Measurements from ENCODE around the gene HIF1A. TPM values are rescaled to one million over a fixed set of nuclear protein-coding genes. Genes with fewer than 3 reads are reported as not detected.

Gene HIF1A
- total and polyA plus RNA-seq, 4 donors = 15.4 to 79.2 (median 34.8) TPM

DNA sequence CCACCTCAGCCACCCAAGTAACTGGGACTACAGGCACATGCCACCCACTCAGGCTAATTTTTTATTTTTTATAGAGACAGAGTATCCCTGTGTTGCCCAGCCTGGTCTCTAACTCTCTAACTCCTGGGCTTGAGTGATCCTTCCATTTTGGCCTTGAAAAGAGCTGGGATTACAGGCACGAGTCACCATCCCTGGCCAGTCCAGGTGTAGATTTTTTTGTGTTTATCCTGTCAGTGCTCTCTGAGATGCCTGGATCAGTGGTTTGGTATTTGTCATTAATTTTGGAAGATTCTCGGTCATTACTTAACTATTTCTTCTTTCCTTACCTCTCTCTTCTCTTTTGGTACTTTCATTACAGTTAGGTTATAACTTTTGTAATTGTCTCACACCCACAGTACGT is 5.3 kb upstream of the HIF1A start:
- WGBS = 63% methylated on average over 3 of the region's 3 CpGs
- TF ChIP-seq YY1 (IDR thresholded peaks at IDR 0.05) = no peak
- no peak for TF ChIP-seq HNF4A (conservative IDR thresholded peaks at IDR 0.05)
- TF ChIP-seq, protein P1, sequence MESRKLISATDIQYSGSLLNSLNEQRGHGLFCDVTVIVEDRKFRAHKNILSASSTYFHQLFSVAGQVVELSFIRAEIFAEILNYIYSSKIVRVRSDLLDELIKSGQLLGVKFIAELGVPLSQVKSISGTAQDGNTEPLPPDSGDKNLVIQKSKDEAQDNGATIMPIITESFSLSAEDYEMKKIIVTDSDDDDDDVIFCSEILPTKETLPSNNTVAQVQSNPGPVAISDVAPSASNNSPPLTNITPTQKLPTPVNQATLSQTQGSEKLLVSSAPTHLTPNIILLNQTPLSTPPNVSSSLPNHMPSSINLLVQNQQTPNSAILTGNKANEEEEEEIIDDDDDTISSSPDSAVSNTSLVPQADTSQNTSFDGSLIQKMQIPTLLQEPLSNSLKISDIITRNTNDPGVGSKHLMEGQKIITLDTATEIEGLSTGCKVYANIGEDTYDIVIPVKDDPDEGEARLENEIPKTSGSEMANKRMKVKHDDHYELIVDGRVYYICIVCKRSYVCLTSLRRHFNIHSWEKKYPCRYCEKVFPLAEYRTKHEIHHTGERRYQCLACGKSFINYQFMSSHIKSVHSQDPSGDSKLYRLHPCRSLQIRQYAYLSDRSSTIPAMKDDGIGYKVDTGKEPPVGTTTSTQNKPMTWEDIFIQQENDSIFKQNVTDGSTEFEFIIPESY (IDR thresholded peaks at IDR 0.05) = no peak
- TF ChIP-seq, protein P2, sequence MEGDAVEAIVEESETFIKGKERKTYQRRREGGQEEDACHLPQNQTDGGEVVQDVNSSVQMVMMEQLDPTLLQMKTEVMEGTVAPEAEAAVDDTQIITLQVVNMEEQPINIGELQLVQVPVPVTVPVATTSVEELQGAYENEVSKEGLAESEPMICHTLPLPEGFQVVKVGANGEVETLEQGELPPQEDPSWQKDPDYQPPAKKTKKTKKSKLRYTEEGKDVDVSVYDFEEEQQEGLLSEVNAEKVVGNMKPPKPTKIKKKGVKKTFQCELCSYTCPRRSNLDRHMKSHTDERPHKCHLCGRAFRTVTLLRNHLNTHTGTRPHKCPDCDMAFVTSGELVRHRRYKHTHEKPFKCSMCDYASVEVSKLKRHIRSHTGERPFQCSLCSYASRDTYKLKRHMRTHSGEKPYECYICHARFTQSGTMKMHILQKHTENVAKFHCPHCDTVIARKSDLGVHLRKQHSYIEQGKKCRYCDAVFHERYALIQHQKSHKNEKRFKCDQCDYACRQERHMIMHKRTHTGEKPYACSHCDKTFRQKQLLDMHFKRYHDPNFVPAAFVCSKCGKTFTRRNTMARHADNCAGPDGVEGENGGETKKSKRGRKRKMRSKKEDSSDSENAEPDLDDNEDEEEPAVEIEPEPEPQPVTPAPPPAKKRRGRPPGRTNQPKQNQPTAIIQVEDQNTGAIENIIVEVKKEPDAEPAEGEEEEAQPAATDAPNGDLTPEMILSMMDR (IDR thresholded peaks at IDR 0.05; ENCODE audit: low read depth, low read length, missing input control) = no peak
- no peak for TF ChIP-seq JUND (IDR thresholded peaks at IDR 0.05)
- no peak for TF ChIP-seq GABPA (IDR thresholded peaks at IDR 0.05 in 1 of 2, conservative IDR thresholded peaks at IDR 0.05 in 1 of 2)
- TF ChIP-seq, protein P3, sequence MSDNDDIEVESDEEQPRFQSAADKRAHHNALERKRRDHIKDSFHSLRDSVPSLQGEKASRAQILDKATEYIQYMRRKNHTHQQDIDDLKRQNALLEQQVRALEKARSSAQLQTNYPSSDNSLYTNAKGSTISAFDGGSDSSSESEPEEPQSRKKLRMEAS (IDR thresholded peaks at IDR 0.05) = no peak
- no peak for TF ChIP-seq RAD21 (IDR thresholded peaks at IDR 0.05)
- no peak for TF ChIP-seq EGR1 (IDR thresholded peaks at IDR 0.05; ENCODE audit: low read depth in 2 of 2)
- TF ChIP-seq SP1 (IDR thresholded peaks at IDR 0.05) = no peak
- no peak for TF ChIP-seq NR2F2 (IDR thresholded peaks at IDR 0.05)
- no peak for TF ChIP-seq RXRA (IDR thresholded peaks at IDR 0.05)
- no peak for TF ChIP-seq FOXA1 (IDR thresholded peaks at IDR 0.05)
- TF ChIP-seq, protein P4, sequence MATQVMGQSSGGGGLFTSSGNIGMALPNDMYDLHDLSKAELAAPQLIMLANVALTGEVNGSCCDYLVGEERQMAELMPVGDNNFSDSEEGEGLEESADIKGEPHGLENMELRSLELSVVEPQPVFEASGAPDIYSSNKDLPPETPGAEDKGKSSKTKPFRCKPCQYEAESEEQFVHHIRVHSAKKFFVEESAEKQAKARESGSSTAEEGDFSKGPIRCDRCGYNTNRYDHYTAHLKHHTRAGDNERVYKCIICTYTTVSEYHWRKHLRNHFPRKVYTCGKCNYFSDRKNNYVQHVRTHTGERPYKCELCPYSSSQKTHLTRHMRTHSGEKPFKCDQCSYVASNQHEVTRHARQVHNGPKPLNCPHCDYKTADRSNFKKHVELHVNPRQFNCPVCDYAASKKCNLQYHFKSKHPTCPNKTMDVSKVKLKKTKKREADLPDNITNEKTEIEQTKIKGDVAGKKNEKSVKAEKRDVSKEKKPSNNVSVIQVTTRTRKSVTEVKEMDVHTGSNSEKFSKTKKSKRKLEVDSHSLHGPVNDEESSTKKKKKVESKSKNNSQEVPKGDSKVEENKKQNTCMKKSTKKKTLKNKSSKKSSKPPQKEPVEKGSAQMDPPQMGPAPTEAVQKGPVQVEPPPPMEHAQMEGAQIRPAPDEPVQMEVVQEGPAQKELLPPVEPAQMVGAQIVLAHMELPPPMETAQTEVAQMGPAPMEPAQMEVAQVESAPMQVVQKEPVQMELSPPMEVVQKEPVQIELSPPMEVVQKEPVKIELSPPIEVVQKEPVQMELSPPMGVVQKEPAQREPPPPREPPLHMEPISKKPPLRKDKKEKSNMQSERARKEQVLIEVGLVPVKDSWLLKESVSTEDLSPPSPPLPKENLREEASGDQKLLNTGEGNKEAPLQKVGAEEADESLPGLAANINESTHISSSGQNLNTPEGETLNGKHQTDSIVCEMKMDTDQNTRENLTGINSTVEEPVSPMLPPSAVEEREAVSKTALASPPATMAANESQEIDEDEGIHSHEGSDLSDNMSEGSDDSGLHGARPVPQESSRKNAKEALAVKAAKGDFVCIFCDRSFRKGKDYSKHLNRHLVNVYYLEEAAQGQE (IDR thresholded peaks at IDR 0.05) = no peak
- no peak for TF ChIP-seq FOXA2 (IDR thresholded peaks at IDR 0.05)
- TF ChIP-seq, protein P5, sequence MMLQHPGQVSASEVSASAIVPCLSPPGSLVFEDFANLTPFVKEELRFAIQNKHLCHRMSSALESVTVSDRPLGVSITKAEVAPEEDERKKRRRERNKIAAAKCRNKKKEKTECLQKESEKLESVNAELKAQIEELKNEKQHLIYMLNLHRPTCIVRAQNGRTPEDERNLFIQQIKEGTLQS (IDR thresholded peaks at IDR 0.05) = no peak
- no peak for TF ChIP-seq TAF1 (conservative IDR thresholded peaks at IDR 0.05)
- no peak for TF ChIP-seq HNF4G (IDR thresholded peaks at IDR 0.05)
- H3K4me3 ChIP-seq (ENCODE audit: low read depth in 1 of 3, low read length in 3 of 3) = no peak overlapping the region
- H3K9me3 ChIP-seq (ENCODE audit: control insufficient read depth in 4 of 4, low read length in 3 of 4) = no peaks in the 10 kb centered on the region
- no peak overlapping the region for H3K27ac ChIP-seq (ENCODE audit: low read depth in 1 of 2, low read length in 2 of 2)
- no peak overlapping the region for H3K9ac ChIP-seq (ENCODE audit: low read depth in 1 of 2, low read length in 2 of 2)
- peaks cover 0 to 9% (median 3%) of the 10 kb centered on the region in 4 donors for H3K4me1 ChIP-seq (ENCODE audit: control insufficient read depth in 4 of 4, insufficient read depth in 4 of 4, low read length in 3 of 4)
- H3K27me3 ChIP-seq (ENCODE audit: control insufficient read depth in 4 of 4, insufficient read depth in 4 of 4, low read length in 3 of 4) = no peaks in the 10 kb centered on the region
- H3K36me3 ChIP-seq (ENCODE audit: control insufficient read depth in 4 of 4, insufficient read depth in 3 of 4, low read depth in 1 of 4, low read length in 3 of 4) = no peaks in the 10 kb centered on the region
- DNase-seq (ENCODE audit: low spot score) = no peak

All from liver (tissue), 9 donors.